C4-2B (cell line): Measurements from ENCODE around the gene AURKAIP1.

Source experiments
- ZFX ChIP-seq: fragments of 450-650 bp; IDR thresholded peaks from 2 replicates; pipeline ENCODE4 v1.6.1; 2017
- TF ChIP-seq, protein P1 (sequence below): fragments of 450-650 bp; conservative IDR thresholded peaks from 2 replicates; pipeline ENCODE4 v1.5.1; 2017; ENCODE audit warnings: mild to moderate bottlenecking

DNA sequence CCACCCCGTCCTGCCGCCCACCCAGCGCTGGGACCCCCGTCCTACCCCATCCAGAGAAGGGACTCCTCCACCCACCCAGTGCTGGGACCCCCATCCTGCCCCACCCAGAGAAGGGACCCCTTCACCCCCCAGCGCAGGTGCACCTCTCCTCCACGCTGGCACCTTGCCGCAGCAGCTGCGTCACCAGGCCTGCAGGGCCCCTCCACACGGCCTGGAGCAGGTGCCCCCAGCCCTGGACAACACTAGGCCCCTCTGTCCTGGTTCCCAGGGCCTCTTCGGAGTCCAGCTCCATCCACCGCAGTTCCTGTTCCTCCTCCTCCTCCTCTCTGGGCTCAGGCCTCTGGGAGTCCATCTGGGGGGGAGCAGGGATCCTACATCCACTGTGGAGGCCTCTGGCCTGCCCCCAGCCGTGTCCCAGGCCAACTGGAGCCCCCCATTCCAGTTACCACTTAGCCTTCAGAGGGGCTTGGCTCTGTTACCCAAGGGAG lies 45.7 kb upstream of the AURKAIP1 start:
- TF ChIP-seq, protein P1, sequence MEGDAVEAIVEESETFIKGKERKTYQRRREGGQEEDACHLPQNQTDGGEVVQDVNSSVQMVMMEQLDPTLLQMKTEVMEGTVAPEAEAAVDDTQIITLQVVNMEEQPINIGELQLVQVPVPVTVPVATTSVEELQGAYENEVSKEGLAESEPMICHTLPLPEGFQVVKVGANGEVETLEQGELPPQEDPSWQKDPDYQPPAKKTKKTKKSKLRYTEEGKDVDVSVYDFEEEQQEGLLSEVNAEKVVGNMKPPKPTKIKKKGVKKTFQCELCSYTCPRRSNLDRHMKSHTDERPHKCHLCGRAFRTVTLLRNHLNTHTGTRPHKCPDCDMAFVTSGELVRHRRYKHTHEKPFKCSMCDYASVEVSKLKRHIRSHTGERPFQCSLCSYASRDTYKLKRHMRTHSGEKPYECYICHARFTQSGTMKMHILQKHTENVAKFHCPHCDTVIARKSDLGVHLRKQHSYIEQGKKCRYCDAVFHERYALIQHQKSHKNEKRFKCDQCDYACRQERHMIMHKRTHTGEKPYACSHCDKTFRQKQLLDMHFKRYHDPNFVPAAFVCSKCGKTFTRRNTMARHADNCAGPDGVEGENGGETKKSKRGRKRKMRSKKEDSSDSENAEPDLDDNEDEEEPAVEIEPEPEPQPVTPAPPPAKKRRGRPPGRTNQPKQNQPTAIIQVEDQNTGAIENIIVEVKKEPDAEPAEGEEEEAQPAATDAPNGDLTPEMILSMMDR = no peak
- no peak for TF ChIP-seq ZFX
